Measurements from ENCODE around the gene UCK1.
"Not testable (repeated sequence)": the region's sequence is repeated elsewhere in the genome, so short reads cannot be mapped to it uniquely, and the experiment has no call there.

Gene UCK1

DNA sequence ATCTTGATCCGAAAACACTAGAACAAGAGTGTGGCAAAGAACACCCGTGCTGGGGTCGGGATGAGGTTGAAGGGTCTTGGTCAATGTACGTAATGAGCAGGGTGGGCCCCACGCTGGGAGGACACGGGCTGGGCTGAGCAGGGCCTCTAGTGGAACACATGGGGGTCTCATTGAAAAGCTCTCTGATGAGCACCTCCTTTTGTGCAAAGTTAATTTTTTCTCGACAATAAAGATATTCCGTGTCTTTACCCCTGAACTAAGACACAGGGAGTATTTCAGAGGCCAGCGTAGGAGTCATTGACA lies 8.0 kb downstream of the UCK1 start:
- DNase-seq: no peak

DNA sequence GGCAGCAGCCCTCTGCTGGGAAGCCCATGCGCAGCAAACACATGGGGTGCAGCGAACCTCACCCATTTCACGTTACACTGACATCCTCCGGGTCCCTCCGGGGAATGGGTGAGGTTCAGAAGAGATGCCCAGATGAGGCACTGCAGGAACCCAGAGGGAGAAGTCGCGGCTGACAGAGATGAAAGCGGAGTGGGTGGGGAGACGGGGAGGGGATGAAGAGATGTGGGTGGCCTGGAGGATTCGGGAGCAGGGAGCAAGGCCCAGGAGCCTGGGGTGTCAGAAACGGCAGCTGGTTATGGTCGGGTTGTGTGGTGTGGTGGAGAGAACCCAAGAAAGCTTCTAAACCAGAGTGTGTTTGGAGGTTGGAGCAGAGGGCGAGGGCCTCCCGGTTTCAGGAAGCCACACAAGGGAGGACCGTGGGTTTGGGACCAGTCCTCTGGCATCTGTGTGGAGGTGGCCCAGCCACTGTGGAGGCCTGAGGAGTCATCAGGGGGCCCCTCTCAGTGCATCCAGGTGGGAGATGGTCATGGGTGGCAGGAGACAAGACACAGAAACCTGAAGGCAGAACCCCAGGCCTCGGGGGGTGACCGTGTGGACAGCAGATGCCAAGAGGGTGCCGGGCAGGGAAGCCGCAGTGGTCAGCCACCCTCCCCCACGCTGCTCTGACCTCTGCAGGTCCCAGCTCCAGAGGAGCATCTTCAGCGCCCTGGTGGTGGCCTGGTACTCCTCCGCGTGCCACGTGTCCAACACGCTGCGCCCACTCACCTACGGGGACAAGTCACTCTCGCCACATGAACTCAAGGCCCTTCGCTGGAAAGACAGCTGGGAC lies 8.6 kb downstream of the UCK1 start:
- DNase-seq: no peak

DNA sequence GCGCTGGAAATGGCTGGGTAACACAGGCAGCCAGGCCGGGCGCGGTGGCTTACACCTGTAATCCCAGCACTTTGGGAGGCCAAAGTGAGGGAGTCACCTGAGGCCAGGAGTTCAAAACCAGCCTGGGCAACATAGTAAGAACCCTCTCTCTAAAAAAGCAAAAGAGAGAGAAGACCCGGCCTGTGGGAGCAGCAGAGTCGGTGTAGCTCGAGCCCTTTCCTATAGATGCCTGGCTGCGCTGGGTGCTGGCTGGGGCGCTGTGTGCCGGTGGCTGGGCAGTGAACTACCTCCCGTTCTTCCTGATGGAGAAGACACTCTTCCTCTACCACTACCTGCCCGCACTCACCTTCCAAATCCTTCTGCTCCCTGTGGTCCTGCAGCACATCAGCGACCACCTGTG lies 9.2 kb downstream of the UCK1 start:
- DNase-seq: no peak

DNA sequence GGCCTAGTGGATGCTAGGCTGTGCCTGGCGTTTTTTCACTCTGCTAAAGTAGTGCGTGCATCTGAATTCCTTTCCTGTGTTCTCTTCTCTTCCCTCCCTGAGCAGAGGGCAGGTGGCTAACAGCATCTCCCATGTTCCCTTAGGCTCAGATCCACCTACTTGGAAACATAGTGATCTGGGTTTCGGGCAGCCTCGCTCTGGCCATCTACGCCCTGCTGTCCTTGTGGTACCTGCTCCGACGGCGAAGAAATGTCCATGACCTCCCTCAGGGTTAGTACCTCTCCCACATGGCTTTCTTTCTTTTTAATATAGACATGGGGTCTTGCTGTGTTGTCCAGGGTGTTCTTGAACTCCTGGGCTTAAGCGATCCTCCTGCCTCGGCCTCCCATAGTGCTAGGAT lies 9.9 kb downstream of the UCK1 start:
- DNase-seq: no peak

DNA sequence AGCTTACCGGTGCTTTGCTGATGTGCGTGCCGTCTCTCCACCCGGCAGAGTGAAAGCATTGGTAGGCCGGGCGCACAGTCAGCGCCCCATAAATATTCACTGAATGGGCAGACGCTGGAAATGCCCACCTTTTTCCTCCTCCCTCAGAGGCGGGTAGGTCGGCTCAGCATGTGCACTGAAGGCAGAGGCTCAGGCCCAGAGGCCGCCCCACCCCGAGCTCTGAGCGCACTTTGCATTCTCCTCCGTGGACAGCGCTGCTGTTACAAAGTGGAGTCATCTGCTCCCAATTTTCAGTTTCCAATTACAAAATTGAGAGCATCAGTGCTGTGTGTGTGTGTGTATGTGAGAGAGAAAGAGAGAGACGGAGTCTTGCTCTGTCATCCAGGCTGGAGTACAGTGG lies 10.6 kb downstream of the UCK1 start:
- no peak for DNase-seq

DNA sequence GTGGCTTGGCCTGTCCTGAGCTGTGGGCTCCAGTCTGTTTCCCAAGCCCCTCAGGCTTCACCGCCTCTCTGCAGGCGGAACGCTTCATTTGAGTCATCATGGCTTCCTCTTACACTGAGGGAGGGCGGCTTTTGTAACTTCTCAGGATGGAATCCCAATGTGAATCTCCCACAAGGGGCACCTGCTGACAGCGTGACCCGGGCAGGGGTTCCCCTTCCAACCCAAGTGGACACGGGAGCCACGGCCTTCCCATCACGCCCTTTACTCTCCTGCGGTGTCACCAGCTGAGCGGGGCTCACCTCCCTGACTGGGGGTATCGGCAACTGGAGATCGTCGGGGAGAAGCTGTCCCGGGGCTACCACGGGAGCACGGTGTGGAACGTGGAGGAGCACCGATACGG lies 12.5 kb downstream of the UCK1 start:
- no peak for DNase-seq

DNA sequence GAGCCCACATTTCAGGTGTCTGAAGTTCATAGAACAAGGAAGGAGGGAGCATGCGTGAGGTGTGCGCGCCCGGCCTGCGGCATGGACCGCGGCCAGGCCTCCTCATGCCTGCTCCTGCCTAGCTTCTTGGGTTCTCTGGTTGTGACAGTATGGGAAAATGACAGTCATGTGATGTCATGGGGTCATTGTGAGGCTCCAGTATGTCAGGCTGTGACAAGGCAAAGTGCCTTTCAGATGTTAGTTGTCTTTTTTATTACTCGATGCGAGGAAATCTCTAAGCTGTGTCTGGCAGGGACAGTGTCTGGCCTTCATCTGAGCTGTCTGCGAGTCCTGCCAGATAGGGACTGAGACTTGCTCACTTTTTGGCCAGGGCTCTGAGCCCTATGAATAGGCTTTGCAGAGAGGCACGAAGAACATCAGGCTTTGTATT lies 13.3 kb downstream of the UCK1 start:
- no peak for DNase-seq

DNA sequence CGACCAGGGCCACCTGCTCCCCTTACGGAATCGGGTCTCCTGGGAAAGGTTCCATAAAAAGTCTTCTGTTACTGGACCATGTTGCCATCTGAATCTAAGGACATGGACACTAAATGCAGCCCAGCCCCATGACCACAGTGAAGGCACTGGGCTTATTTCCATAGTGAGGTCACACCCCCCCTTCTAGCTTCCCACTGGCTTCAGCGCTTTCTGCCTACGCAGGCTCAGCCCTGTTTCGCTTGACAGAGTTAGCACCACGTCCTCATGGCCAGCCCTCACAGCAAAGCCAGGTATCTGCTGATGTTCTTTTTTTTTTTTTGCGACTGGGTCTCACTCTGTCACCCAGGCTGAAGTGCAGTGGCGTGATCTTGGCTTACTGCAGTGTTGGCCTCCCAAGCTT lies 14.1 kb downstream of the UCK1 start:
- DNase-seq: no peak

DNA sequence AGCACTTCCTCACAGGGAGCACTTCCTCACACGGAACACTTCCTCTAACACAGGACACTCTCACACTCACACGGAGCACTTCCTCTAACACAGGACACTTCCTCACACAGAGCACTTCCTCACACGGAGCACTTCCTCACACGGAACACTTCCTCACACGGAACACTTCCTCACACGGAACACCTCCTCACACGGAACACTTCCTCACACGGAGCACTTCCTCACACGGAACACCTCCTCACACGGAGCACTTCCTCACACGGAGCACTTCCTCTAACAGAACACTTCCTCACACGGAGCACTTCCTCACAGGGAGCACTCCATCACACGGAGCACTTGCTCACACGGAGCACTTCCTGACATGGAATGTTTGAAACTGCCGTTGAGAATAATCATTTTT lies 15.0 kb downstream of the UCK1 start:
- no peak for DNase-seq

DNA sequence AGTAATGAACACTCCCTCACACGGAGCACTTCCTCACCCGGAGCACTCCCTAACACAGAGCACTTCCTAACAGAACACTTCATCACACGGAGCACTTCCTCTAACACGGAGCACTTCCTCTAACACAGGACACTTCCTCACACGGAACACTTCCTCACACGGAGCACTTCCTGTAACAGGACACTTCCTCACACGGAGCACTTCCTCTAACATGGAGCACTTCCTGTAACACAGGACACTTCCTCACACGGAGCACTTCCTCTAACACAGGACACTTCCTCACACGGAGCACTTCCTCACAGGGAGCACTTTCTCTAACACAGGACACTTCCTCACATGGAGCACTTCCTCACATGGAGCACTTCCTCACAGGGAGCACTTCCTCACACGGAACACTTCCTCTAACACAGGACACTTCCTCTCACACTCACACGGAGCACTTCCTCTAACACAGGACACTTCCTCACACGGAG lies 15.5 kb downstream of the UCK1 start:
- DNase-seq: not testable (repeated sequence)

DNA sequence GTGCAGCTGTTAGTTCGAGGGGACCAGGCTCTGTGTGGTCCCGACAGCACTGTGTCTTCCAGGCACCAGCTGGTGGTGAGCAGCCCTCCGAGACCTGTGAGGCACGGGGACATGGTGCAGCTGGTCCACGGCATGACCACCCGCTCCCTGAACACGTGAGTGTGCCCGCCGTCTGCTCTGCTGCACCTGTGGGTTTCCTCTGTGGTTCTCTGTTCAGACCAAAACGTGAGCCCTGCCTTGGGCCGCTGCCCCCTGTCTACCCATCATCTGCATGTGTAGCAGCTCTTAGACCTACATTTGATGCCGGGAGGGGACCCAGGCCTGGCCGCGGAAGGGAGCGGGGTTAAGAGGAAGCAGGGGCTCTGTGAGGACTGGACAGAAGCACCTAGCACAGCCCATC lies 17.9 kb downstream of the UCK1 start:
- no peak for DNase-seq

DNA sequence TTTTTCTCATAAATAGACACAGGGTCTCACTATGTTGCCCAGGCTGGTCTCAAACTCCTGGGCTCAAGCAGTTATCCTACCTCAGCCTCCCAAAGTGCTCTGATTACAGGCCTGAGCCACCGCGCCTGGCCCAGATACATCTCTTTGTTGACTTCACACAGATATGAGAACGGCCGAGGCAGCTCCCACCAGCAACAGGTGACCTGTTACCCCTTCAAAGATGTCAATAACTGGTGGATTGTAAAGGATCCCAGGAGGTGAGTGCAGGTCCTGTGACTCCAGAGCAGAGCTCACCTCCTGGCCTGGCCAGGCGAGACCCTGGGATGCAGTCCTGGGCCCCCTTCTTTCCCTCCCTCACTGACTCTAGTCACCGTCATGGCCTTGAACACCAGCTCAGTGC lies 19.2 kb downstream of the UCK1 start:
- no peak for DNase-seq

DNA sequence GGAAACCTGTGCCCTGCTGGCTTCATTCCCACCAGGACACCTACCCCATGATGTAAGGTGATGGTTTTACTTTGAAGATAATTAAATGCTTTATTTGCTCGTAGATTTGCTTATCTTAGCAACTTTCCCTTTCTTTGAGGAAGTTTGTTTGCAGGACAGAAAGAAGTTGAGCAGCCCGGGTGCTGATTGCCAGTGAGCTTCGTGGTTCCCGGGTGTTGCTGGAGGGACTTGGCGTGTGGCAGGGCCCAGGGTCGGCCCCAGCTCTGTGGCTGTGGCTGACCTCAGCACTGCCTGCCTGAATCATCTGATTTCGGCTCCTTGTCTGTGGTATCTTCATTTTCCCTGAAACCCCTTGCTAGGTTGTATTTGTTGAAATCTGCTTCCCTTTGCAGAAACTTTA lies 19.6 kb downstream of the UCK1 start:
- DNase-seq: no peak

DNA sequence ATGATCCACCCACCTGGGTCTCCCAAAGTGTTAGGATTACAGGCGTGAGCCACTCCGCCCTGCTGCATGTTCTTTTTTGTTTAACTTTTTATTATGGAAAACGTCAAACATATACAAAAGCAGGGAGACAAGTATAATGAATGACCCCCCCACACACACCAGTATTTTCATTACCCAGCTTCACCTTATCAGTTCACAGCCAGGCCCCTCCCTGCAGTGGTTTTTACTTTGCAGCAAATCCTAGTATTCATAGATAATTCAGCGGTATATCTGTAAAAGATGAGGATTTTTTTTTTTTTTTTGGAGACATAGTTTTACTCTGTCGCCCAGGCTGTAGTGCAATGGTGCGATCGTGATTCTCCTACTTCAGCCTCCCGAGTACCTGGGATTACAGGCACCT lies 26.1 kb downstream of the UCK1 start:
- no peak for DNase-seq

DNA sequence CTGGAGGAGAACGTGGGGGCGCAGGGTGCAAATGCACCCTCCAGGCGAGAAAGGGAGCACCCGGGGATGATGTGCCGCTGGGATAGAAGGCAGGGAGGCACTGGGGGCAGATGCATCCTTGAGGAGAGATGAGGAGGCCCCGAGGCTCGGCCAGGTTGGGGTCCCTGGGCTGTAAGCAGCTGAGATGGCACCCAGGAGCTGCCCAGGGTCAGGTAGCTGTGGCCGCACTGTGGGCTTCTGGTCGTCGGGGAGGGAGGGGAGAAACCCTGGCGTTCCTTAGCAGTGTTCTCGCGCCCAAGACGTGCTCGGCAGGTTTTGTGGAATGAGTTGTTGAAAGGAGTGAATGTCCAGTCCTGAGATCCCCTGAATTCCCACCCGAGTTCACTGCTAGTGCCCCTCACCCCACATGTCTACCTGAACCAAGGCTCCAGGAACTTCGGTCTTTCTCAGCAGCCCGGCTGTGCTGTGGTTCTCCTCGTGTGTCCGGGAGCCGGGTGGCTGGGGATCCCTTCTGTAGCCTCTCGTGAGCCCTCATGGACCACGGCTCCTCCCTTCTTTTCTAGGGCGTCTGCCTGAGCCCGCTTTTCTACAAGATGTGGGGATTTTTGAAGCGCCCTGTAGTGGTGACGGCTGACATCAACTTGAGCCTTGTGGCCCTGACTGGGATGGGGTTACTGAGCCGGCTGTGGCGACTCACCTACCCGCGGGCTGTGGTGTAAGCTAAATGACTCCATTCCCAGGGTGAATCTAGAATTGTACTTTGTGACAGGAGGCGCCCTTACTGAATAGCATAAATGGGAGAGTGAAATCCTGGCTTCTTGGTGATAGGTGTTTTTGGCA lies 27.2 kb downstream of the UCK1 start:
- DNase-seq: no peak

DNA sequence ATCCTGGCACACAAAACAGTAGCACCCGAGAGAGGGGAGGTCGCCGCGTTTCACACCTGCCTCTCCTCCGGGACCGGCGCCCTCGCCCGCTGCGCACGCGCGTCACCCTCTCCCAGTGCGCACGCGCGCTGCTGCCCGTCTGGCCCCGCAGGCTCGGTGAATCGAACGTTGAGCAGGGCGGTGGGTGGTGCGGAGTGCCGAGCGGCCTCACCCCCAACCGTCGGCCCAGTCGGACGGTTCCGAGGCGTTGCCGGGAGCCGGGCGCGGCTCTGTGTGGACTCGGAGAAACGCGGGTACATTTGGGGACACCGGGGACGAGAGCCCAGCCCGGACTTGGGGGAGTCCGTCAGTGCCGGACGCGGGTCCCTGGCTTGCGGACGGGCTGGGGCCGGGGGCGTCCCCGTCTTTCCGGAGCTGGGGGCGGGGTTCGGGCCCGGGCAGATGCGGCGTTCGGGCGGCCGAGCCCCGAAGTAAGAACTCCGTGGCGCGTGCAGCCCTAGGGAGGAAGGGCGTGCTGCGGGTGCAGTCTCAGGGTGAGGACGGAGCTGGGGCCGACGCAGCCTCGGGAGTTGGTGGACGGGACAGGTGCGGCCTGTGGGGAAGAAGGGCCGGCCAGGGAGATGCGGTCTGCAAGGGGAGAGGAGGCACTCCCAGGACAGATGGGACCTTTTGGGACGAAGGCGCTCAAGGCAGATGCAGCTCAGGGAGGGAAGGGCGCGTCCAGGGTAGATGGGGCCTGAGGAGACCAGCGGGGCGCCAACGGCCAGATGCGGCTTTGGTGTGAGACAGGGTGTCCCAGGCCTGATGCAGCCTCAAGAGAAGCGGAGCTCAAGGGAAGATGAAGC lies 28.1 kb downstream of the UCK1 start, which contains the start of gene POMT1:
POMT1 (plus strand) TSS at position 138 of the 845 bp plus-strand sequence. CDS start 1,301 bp downstream, outside the sequence.
- DNase-seq: peak; percentile 82

DNA sequence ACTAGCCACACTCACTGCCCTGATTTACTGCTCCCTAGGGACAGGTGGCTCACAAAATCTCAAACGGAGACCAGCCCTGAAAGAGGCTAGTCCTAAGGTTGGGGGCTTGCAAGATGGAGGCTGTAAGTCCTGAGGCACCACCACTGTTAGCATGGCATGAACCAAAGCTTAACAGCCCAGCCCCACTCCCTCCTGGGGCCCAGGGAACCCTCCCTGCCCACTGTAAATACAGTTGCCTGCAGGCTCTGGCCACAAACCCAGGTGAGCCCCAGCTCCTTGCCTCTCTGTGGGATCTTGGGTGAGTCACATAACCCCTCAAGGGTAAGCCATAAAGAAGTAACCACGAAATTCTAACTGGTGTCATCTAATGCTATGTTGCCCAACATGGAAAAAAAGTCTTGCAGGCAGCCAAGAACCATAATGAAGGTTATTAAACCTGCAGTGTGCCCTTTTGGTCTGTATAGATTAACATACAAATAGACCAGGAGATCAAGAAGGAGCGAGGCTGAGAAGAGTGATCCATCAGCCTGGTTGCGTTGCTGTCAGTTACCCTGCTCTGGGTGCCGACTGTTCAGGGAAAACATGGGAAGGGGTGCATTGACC lies 30.0 kb downstream of the UCK1 start:
- no peak for DNase-seq

DNA sequence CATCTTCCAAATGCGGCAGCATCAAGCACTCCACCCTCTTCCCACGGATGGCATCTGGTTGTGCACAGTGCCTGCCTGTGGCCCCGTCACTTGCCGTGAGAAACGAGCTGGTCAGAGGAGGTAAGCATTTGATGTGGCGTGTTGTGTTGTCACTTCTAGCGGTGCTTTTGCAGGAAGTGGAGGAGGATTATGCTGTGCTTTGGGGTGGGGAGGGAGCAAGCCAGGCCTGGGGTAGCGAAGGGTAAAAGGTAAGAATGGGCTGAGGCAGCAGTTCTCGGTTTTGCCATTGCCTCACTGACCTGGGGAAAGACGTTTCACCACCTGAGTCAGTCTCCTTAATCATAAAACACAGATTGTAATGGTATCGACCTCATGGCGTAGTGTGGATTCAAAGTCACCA lies 30.7 kb downstream of the UCK1 start:
- DNase-seq: no peak

DNA sequence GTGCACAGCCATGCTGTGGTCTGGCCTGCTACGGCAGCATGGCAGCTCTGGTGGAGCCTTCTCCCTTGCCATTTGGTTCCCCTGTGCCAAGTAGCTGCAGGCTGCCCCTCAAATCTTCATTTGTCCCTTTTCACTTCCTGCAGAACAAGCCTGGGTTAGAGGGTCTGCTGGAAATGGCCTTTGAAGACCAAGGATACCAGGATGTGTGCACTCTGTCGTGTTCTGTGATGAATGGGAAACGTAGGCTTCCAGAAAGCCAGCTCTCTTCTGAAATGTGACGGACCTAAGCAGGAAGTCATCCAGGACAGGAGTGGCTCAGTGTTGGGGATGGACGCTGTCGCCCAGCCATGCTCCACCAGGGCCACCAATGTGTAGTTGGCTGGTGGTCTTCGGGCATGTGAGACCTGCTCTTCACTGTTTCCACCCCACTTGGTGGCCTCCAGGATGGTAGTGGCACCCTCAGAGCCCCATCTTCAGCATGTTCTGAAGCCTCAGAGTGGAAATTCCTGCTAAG lies 31.8 kb downstream of the UCK1 start:
- DNase-seq: no peak

DNA sequence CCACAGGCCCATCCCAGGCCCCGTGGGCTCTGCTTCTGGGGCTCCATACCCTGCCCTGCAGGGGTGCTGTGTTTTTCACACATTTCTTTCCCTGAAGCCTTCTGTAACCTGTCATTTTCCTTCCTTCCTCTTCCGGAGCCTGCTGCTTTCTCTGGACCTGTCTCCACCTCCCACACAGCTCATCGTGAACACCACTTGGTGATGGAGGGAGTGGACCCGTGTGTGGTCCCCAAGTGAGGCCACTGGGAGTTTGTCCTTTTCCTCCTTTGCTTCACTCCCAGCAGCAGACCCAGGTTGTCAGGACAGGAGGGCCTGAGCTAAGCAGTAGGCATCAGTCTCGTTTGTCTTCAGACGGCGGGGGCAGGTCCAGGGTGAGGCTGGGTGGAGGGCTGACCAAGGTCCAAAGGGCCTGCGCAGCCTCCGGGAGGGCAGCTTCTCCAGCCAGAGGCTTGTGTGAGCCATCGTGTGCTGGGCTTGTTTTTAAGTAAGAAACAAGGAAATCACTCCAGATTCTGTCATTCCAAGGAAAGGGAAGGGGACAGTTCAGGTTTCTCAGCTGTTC lies 34.1 kb downstream of the UCK1 start:
- DNase-seq: no peak

DNA sequence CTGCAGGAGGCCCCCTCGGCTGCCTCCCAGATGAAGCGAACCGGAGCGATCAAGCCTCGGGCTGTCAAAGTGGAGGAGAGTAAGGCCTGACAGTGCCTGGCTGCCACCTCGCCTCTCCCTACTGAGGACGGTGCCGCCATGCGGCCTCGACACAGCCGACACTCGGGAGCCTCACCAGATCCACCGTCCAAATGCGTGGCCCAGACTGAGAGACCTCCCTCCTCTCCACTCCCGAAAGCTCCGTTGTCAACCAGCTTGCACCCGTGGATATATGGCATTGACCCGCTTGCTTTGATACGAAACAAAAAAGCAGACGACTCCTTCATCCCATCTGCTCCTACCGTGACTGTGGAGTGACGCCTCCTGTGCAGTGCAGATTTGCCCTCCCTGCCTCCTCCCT lies 35.3 kb downstream of the UCK1 start:
- DNase-seq: no peak

DNA sequence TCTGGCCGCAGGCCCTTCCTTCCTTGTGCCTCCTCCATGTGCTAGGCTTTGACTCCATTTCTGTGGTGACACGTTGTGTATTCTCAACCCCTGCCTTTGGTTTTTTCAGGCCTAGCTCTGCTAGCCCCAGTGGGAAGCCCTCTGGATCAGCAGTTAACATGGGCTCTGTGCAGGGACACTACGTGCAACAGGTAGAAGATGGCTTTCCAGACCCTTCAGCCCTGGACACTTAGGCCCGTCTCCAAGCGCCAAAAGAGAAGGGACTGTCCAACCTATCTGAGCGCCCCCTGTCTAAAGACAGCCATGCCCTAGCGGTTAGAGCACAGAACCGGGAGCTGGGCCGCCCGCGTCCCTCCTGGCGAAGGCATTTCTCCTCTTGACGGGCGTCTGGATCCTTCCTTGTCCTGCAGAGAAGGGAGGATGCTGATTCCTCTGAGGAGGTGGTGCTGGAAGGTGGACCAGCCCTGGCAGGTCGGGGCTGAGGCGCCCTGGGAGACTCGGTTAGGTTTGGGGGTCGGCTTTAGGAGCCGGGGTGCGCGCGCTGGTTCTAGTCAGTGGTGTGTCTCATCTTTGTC lies 36.7 kb downstream of the UCK1 start:
- no peak for DNase-seq

All from NCI-H1417 treated with DMSO at 0.1 percent for 48 hours (cell line).